Measurements from ENCODE around the gene KCNS1. TPM values are rescaled to one million over a fixed set of nuclear protein-coding genes. Genes with fewer than 3 reads are reported as not detected.

Gene KCNS1
- total and polyA plus RNA-seq, 2 of the 8 experiments (the other 6 are each of a cell fraction or from before 2014, with no cell fraction given), result 1.4 to 1.8 TPM

DNA sequence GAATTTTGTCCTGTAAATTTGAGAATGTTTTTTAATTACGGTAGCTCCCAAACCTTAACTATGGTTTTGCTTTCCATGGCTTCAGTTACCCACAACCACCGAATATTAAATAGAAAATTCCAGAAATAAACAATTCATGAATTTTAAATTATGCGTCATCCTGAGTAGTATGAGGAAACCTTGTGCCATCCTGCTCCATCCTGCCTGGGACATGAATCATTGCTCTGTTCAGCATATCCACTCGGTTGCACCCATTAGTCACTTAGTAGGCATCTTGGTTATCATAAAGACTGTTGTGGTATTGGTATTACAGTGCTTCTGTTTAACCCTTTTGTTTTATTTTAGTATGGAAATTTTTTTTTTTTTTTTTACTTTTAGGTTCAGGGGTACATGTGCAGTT is 39.7 kb downstream of the KCNS1 start:
- Histone ChIP-seq H3K79me2 (ENCODE audit: control insufficient read depth in 1 of 2, insufficient read depth in 2 of 2, low read length in 2 of 2) (peaks cover 0 to 3% of the 10 kb centered on the region in 2 experiments; a peak in 1 of 4 replicates), H3K79me1 (ENCODE audit: low read depth, low read length) (no peaks in the 10 kb centered on the region), H3K14ac (ENCODE audit: insufficient read length) (no peak overlapping the region), H4K5ac (ENCODE audit: insufficient read length, low read depth, low read length) (no peak overlapping the region), H3K27me3 (replicated peaks in 1 of 4; ENCODE audit: control insufficient read depth in 3 of 4, extremely low read depth in 1 of 4, insufficient read depth in 3 of 4, low read length in 3 of 4) (no peaks in the 10 kb centered on the region), H3K27ac (ENCODE audit: low read depth, low read length) (no peak overlapping the region), H3K18ac (ENCODE audit: extremely low read depth, low read length) (no peak overlapping the region), H4K91ac (replicated peaks; ENCODE audit: insufficient read length, low read length) (no peak overlapping the region), H3K9me3 (ENCODE audit: insufficient read depth in 2 of 2, low read depth in 1 of 2, low read length in 1 of 2) (no peaks in the 10 kb centered on the region; a peak in 1 of 4 replicates), H3K9ac (replicated peaks in 1 of 4; ENCODE audit: extremely low read depth in 1 of 4, low read depth in 3 of 4, low read length in 3 of 4) (no peak overlapping the region), H3K4me3 (ENCODE audit: extremely low read depth in 1 of 4, insufficient read depth in 2 of 4, low read depth in 3 of 4, low read length in 4 of 4) (no peak overlapping the region), H3K4ac (replicated peaks; ENCODE audit: insufficient read length, low read depth, low read length) (no peak overlapping the region), H4K8ac (ENCODE audit: extremely low read depth, insufficient read depth, low read length) (no peak overlapping the region), H4K20me1 (replicated peaks in 1 of 2; ENCODE audit: control insufficient read depth in 1 of 2, insufficient read depth in 2 of 2, low read length in 2 of 2) (no peaks in the 10 kb centered on the region), H3K4me1 (replicated peaks in 1 of 4; ENCODE audit: control insufficient read depth in 3 of 4, insufficient read depth in 4 of 4, low read length in 3 of 4) (peaks cover 0 to 2% (median 0%) of the 10 kb centered on the region in 4 experiments; a peak in 1 of 7 replicates), H2AFZ (ENCODE audit: low read length) (no peak overlapping the region), H3K56ac (replicated peaks; ENCODE audit: insufficient read length, low read depth, low read length) (no peak overlapping the region), H2BK20ac (ENCODE audit: low read length) (no peak overlapping the region), H3K36me3 (ENCODE audit: control insufficient read depth in 2 of 4, insufficient read depth in 4 of 4, low read length in 3 of 4) (no peaks in the 10 kb centered on the region), H2BK15ac (ENCODE audit: low read length) (no peak overlapping the region), H2AK5ac (ENCODE audit: low read depth, low read length) (no peak overlapping the region), H2BK120ac (replicated peaks; ENCODE audit: low read depth, low read length) (no peak overlapping the region), H3K4me2 (ENCODE audit: insufficient read depth in 1 of 2, low read depth in 2 of 2, low read length in 2 of 2) (no peak overlapping the region), H3K23ac (ENCODE audit: insufficient read length) (no peak overlapping the region), H2BK12ac (ENCODE audit: low read depth, low read length) (no peak overlapping the region), H2BK5ac (ENCODE audit: low read depth, low read length) (no peak overlapping the region), H3K23me2 (ENCODE audit: low read depth, low read length) (no peaks in the 10 kb centered on the region)
- DNase-seq (ENCODE audit: low read depth in 1 of 2, low spot score in 2 of 2) (no peak), FAIRE-seq (no peak)
- ChIA-PET POLR2A (ENCODE audit: partially characterized antibody) (interaction anchor here (0.9 kb wide), 1 partner anchor 31 kb away, joined by 3 read pairs; no protein-coding TSS in a partner anchor), CTCF (ENCODE audit: partially characterized antibody) (interaction anchor here (1.1 to 1.9 kb wide), 4 partner anchors 12 to 51 kb away, joined by 3 to 11 read pairs (median 4); no protein-coding TSS in a partner anchor)
- WGBS, 2 experiments (ENCODE audit: extremely low coverage in 1 of 2, insufficient coverage in 1 of 2, insufficient read length in 1 of 2, insufficient replicate concordance in 2 of 2, low coverage in 1 of 2, low lambda C conversion rate in 2 of 2, missing lambda C conversion rate in 1 of 2), result 89% methylated on average over 4 of the region's 4 CpGs; no CpG with 5 or more reads in 1 of the 2 experiments
- TF ChIP-seq ATF3 (IDR thresholded peaks at IDR 0.05; ENCODE audit: insufficient read depth, low read depth, low read length) (no peak), ASH2L (IDR thresholded peaks at IDR 0.05; ENCODE audit: low read length) (no peak), SUZ12 (IDR thresholded peaks at IDR 0.05; ENCODE audit: low read length) (no peak), NRF1 (IDR thresholded peaks at IDR 0.05; ENCODE audit: low read depth, low read length) (no peak), CEBPB (IDR thresholded peaks at IDR 0.05; ENCODE audit: low read depth, low read length) (no peak), HDAC6 (IDR thresholded peaks at IDR 0.05; ENCODE audit: low read depth, low read length) (no peak), POLR2AphosphoS5 (IDR thresholded peaks at IDR 0.05; ENCODE audit: low read depth, low read length) (no peak), ZNF274 (IDR thresholded peaks at IDR 0.05; ENCODE audit: borderline replicate concordance, extremely low read depth, low read length) (no peak), TEAD4 (IDR thresholded peaks at IDR 0.05; ENCODE audit: low read depth, low read length) (no peak), TBP (IDR thresholded peaks at IDR 0.05; ENCODE audit: low read depth, low read length) (no peak), SIN3A (conservative IDR thresholded peaks at IDR 0.05 in 1 of 2, IDR thresholded peaks at IDR 0.05 in 1 of 2; ENCODE audit: low read depth in 1 of 2, low read length in 2 of 2) (no peak), TAF1 (IDR thresholded peaks at IDR 0.05; ENCODE audit: low read depth, low read length) (no peak), SAP30 (IDR thresholded peaks at IDR 0.05; ENCODE audit: insufficient read depth, insufficient replicate concordance, low read length) (no peak), SP1 (IDR thresholded peaks at IDR 0.05; ENCODE audit: low read depth, low read length) (no peak), SP4 (IDR thresholded peaks at IDR 0.05; ENCODE audit: low read length) (no peak)
